ENCODE measurements around the gene SCNN1A. TPM values are rescaled to one million over a fixed set of nuclear protein-coding genes. Genes with fewer than 3 reads are reported as not detected.

The SCNN1A gene
- 19.9 to 30.2 TPM (median 26.5 TPM) in 5 replicates for total RNA-seq (2022; extraction: Qiagen RNA extraction)

DNA sequence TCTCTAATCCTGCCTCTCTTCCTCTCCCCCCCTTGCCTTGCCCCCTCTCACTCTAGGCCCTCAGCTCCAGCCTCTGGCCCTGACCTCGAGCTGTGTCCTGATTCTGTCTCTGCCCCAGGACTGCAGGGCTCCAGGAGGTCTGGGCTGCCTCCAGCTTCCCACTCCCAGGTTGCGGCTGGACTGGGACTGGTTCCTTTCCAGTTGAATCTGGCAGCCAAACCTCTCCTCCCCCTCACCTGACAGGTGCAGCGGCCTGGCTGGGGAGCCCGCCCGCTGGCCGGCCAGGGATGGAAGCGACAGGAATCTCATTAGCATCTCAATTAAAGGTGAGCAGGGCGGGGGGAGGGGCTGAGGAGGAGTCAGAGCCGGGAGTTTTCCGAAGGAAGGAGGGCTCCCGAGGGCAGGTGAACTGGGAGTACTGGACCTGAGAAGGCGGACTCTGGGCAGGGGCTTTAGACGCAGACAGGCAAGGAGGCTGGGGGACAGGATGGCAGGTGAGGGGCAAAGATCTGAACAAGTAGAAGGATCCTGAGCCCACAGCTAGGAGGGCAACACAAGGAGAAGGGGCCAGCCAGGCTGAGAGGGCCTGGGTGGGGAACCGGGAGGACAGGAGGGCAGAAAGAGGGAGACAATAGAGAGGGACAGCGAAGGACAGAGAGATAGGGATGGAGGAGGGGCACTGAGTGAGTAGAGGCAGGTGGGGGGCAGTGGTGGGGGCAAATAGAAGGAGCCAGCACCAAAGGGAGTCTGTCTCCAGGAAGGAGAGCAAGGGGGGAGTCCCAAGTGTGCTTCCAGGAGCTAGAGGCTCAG is at the start of gene SCNN1A:
Gene SCNN1A, minus strand, starts transcription at position 295 of the 810 bp plus-strand sequence. CDS start 780 bp downstream, outside the sequence.

DNA sequence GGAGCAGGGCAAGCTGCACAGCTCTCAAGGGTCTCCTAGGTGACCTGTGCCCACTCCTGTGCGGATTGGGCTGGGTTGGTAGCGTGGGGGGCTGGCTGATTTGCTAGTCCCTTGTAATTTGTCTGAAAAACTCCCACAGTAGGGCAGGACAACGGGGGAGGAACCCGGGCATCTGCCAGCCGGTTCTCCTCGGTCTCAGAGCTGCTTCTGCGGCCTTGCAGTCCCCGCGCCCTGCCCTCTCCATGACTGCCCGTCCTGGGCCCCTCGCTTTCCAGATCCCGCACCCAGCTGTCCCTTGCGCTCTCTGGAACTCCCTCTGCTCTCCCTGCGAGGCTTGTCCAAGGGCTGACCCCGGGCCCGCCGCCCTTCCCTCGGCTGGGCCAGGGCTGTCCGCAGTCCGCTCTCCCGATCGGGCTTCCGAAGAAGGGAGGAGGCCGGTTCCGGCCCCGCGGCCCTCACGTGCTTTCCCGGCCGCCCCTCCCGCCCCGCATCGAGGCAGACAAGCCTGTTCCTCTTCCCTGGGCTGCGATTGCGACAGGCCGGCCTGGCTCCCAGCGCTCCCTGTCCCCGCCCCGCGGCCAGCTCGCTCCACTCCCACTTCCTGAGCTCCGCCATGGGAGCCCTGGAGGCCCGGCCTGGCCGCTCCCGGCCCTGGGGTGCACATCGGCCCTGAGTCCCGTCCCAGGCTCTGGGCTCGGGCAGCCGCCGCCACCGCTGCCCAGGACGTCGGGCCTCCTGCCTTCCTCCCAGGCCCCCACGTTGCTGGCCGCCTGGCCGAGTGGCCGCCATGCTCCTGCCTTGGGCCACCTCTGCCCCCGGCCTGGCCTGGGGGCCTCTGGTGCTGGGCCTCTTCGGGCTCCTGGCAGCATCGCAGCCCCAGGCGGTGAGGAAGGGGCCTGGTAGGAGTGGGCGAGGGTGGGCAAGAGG is 8.5 kb upstream of the SCNN1A start, which contains the start of gene LTBR:
Gene LTBR, plus strand, starts transcription at position 591 of the 927 bp plus-strand sequence. Its CDS starts 197 bp downstream, at position 788.

DNA sequence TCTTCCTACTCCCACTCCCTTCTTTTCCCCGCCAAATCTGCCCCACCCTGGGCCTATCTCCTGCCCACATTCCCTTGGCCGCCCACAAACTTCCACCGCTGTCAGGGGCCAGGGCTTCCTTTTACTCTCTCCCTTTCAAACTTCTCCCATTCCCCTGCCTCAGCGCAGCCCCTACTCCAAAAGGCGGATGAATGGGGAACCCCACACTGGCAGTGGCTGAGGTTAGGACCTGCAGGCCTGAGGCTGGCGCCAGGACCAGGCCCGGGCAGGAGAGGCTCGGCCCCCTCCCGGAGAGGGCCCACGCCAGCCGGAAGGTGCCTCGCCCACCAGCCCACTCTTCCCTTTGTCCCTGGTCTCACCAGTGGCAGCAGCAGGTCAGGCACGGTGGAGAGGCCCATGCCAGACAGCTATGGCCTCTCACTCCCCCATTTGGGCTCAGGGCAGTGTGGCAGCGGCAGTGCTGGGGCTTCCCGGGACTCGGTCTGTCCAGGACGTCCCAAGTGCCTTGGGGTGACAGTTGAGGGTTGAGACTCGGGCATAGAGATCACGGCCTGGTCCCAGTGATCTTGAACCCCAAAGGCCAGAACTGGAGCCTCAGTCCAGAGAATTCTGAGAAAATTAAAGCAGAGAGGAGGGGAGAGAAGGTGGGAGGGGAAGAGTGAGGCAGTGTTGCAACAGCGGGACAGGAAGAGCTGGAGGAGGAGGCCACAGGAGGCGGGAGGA is 33.8 kb downstream of the SCNN1A start, which contains the start of gene TNFRSF1A:
Gene TNFRSF1A, minus strand, starts transcription at position 660 of the 723 bp plus-strand sequence. Its CDS starts 262 bp downstream, at position 398.

Other genes starting within 250 kb of the SCNN1A start
- 247 to 271 TPM (median 270 TPM) in 5 replicates for gene CD9, start 175.2 kb downstream of the SCNN1A start, total RNA-seq (2022; extraction: Qiagen RNA extraction)
- 0.23 to 0.95 TPM (median 0.29 TPM) in 5 replicates for gene PLEKHG6, start 64.9 kb downstream of the SCNN1A start, total RNA-seq (2022; extraction: Qiagen RNA extraction)
- 409 to 630 TPM (median 493 TPM) in 5 replicates for gene TNFRSF1A, start 33.5 kb downstream of the SCNN1A start, total RNA-seq (2022; extraction: Qiagen RNA extraction)
- gene LTBR, start 8.6 kb upstream of the SCNN1A start, total RNA-seq (2022; extraction: Qiagen RNA extraction) = 199 to 249 TPM (median 243 TPM) in 5 replicates
- not detected in 5 replicates for gene CD27, start 69.4 kb upstream of the SCNN1A start, total RNA-seq (2022; extraction: Qiagen RNA extraction)
- gene TAPBPL, start 76.5 kb upstream of the SCNN1A start, total RNA-seq (2022; extraction: Qiagen RNA extraction) = 3.5 to 4.3 TPM (median 3.5 TPM) in 5 replicates
- gene VAMP1, start 95.1 kb upstream of the SCNN1A start, total RNA-seq (2022; extraction: Qiagen RNA extraction) = 9.8 to 13.4 TPM (median 12.1 TPM) in 5 replicates
- gene MRPL51, start 117.7 kb upstream of the SCNN1A start, total RNA-seq (2022; extraction: Qiagen RNA extraction) = 282 to 327 TPM (median 309 TPM) in 5 replicates
- gene NCAPD2, start 118.5 kb upstream of the SCNN1A start, total RNA-seq (2022; extraction: Qiagen RNA extraction) = 56.5 to 62.5 TPM (median 60.7 TPM) in 5 replicates
- gene GAPDH, start 159.0 kb upstream of the SCNN1A start, total RNA-seq (2022; extraction: Qiagen RNA extraction) = 7,029 to 9,300 TPM (median 8,522 TPM) in 5 replicates
- 1.6 to 2.5 TPM (median 2.2 TPM) in 5 replicates for gene IFFO1, start 180.5 kb upstream of the SCNN1A start, total RNA-seq (2022; extraction: Qiagen RNA extraction)
- 91.7 to 109 TPM (median 98.4 TPM) in 5 replicates for gene NOP2, start 192.7 kb upstream of the SCNN1A start, total RNA-seq (2022; extraction: Qiagen RNA extraction)
- gene CHD4, start 231.8 kb upstream of the SCNN1A start, total RNA-seq (2022; extraction: Qiagen RNA extraction) = 59.8 to 76.6 TPM (median 62.8 TPM) in 5 replicates

All from A549 treated with Mapracorat at 1 μM for 4 hours (cell line).